ENCODE results near the gene RSRC1. TPM values are rescaled to one million over a fixed set of nuclear protein-coding genes. Genes with fewer than 3 reads are reported as not detected.
A peak's percentile ranks its signal among the peaks of the same experiment; 100 is the strongest.

RSRC1 gene
- total RNA-seq, 4 donors from 2014 or later: 22.5 to 41.4 (median 32.9) TPM

GRCh38 chr3:158098834-158099424 lies 11.0 kb upstream of the RSRC1 start:
- TF ChIP-seq, protein P1, sequence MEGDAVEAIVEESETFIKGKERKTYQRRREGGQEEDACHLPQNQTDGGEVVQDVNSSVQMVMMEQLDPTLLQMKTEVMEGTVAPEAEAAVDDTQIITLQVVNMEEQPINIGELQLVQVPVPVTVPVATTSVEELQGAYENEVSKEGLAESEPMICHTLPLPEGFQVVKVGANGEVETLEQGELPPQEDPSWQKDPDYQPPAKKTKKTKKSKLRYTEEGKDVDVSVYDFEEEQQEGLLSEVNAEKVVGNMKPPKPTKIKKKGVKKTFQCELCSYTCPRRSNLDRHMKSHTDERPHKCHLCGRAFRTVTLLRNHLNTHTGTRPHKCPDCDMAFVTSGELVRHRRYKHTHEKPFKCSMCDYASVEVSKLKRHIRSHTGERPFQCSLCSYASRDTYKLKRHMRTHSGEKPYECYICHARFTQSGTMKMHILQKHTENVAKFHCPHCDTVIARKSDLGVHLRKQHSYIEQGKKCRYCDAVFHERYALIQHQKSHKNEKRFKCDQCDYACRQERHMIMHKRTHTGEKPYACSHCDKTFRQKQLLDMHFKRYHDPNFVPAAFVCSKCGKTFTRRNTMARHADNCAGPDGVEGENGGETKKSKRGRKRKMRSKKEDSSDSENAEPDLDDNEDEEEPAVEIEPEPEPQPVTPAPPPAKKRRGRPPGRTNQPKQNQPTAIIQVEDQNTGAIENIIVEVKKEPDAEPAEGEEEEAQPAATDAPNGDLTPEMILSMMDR (IDR thresholded peaks at IDR 0.05): no peak
- no peak for TF ChIP-seq POLR2A (IDR thresholded peaks at IDR 0.05)
- Histone ChIP-seq H3K27me3 (peaks cover 17 to 100% (median 78%) of the 10 kb centered on the region in 4 donors), H3K27ac (no peak overlapping the region), H3K4me3 (no peak overlapping the region), H3K9me3 (no peaks in the 10 kb centered on the region), H3K36me3 (no peaks in the 10 kb centered on the region), H3K4me1 (peaks cover 19 to 38% (median 21%) of the 10 kb centered on the region in 3 donors)
- no peak for DNase-seq
- intact Hi-C loops (cut with DNase I): no loop called here
- 4% methylated on average over 5 of the region's 5 CpGs for WGBS, 2 donors

GRCh38 chr3:158100681-158101080 lies 9.2 kb upstream of the RSRC1 start:
- no peaks in the 10 kb centered on the region for H3K36me3 ChIP-seq
- H3K27ac ChIP-seq: no peak overlapping the region
- H3K4me1 ChIP-seq: peaks cover 29 to 46% (median 32%) of the 10 kb centered on the region in 3 donors
- intact Hi-C loops (cut with DNase I): no loop called here
- no peak for DNase-seq
- TF ChIP-seq POLR2A (IDR thresholded peaks at IDR 0.05): no peak
- TF ChIP-seq, protein P1 (IDR thresholded peaks at IDR 0.05): no peak
- 20 to 26% methylated on average over 2 of the region's 2 CpGs for WGBS, 2 donors
- H3K4me3 ChIP-seq: no peak overlapping the region
- peaks cover 21 to 100% (median 76%) of the 10 kb centered on the region in 4 donors for H3K27me3 ChIP-seq
- no peaks in the 10 kb centered on the region for H3K9me3 ChIP-seq

- H3K4me1 ChIP-seq: peaks cover 35 to 55% (median 40%) of the 10 kb centered on the region in 3 donors
- intact Hi-C loops (cut with DNase I): no loop called here
- no peaks in the 10 kb centered on the region for H3K9me3 ChIP-seq
- no peak overlapping the region for H3K27ac ChIP-seq
- no peak overlapping the region for H3K4me3 ChIP-seq
- WGBS, 2 donors: 33 to 41% methylated on average over 14 of the region's 14 CpGs
- peaks cover 26 to 100% (median 72%) of the 10 kb centered on the region in 4 donors for H3K27me3 ChIP-seq
- H3K36me3 ChIP-seq: no peaks in the 10 kb centered on the region
- no peak for DNase-seq
- no peak for TF ChIP-seq POLR2A (IDR thresholded peaks at IDR 0.05)
- TF ChIP-seq, protein P1 (IDR thresholded peaks at IDR 0.05): no peak
Measured at GRCh38 chr3:158101335-158102241, 8.3 kb upstream of the RSRC1 start.

- DNase-seq: no peak
- TF ChIP-seq, protein P1 (IDR thresholded peaks at IDR 0.05): no peak
- TF ChIP-seq POLR2A (IDR thresholded peaks at IDR 0.05): no peak
- Histone ChIP-seq H3K27ac (no peak overlapping the region), H3K36me3 (no peaks in the 10 kb centered on the region), H3K27me3 (peaks cover 26 to 100% (median 76%) of the 10 kb centered on the region in 4 donors), H3K4me3 (peak overlapping the region in 1 of 4 donors; percentile 53), H3K9me3 (no peaks in the 10 kb centered on the region), H3K4me1 (peaks cover 39 to 61% (median 46%) of the 10 kb centered on the region in 3 donors)
- 18 to 26% methylated on average over 11 to 27 of the region's 28 CpGs for WGBS, 2 donors
- intact Hi-C loops (cut with DNase I): no loop called here
Measured at GRCh38 chr3:158102242-158103080, 7.4 kb upstream of the RSRC1 start.

Measured in esophagus squamous epithelium (tissue), 5 donors.